Sigmoid colon (tissue), 4 donors: ENCODE results near the gene APLF.

Experiments used
- CTCF ChIP-seq, 4 experiments: fragments of 450-650 bp in 3 of 4; fragments of 200-600 bp in 1 of 4; IDR thresholded peaks; one replicate each; pipeline ENCODE4 v1.5.1; 2016 to 2019; ENCODE audit warnings: antibody characterized with exemption in 4 of 4, mild to moderate bottlenecking in 3 of 4, moderate library complexity in 2 of 4
- POLR2A ChIP-seq, 2 donors: fragments of 450-650 bp; IDR thresholded peaks; one replicate each; pipeline ENCODE4 v1.6.1; 2016; ENCODE audit warnings: antibody characterized with exemption in 2 of 2, mild to moderate bottlenecking in 2 of 2, moderate library complexity in 2 of 2
- POLR2AphosphoS5 ChIP-seq, 4 donors: sonication (generic); formaldehyde crosslinking; IDR thresholded peaks; one replicate each; pipeline ENCODE4 v1.6.1; 2017; ENCODE audit warnings: antibody characterized with exemption in 4 of 4

GRCh38 chr2:68603059-68603458 lies 135.7 kb downstream of the APLF start:
- TF ChIP-seq CTCF (IDR thresholded peaks at IDR 0.05) (no peak), POLR2AphosphoS5 (IDR thresholded peaks at IDR 0.05) (no peak), POLR2A (IDR thresholded peaks at IDR 0.05) (no peak)
